GM13977 (cell line): ENCODE data around the gene DDX28.

ENCODE experiments used
- DNase-seq: peaks from one replicate; pipeline ENCODE4 v3.0.0; 2012; ENCODE audit warnings: low spot score
- CTCF ChIP-seq: IDR thresholded peaks from 2 replicates; pipeline ENCODE4 v1.5.1; 2012; ENCODE audit warnings: mild to moderate bottlenecking, control low read depth; ENCODE audit not compliant: insufficient read depth; ENCODE audit errors: extremely low read depth, missing control alignments
- in situ Hi-C: fragments of 300-500 bp; cut with MboI; formaldehyde crosslinking; loops from one replicate; pipeline ENCODE4 v1.12.0; 2022; ENCODE audit warnings: low sequenced_read_pairs, low pct_unique_long_range_greater_than_20kb, mixed read lengths, inconsistent platforms; ENCODE audit not compliant: unreplicated experiment

The DDX28 gene

GRCh38 chr16:68061396-68061795, 38.4 kb upstream of the DDX28 start:
- in situ Hi-C loops = loop anchor here (25.0 kb wide), 1 partner anchor 374 kb away; no protein-coding TSS in a partner anchor
- DNase-seq = no peak
- TF ChIP-seq CTCF = no peak

GRCh38 chr16:68059804-68060203, 36.8 kb upstream of the DDX28 start:
- in situ Hi-C loops = loop anchor here (25.0 kb wide), 1 partner anchor 373 kb away; no protein-coding TSS in a partner anchor
- TF ChIP-seq CTCF = no peak
- no peak for DNase-seq

- no peak for TF ChIP-seq CTCF
- in situ Hi-C loops = loop anchor here (25.0 kb wide), 1 partner anchor 368 kb away; no protein-coding TSS in a partner anchor
Measured at GRCh38 chr16:68055395-68055794, 32.4 kb upstream of the DDX28 start.

DNA sequence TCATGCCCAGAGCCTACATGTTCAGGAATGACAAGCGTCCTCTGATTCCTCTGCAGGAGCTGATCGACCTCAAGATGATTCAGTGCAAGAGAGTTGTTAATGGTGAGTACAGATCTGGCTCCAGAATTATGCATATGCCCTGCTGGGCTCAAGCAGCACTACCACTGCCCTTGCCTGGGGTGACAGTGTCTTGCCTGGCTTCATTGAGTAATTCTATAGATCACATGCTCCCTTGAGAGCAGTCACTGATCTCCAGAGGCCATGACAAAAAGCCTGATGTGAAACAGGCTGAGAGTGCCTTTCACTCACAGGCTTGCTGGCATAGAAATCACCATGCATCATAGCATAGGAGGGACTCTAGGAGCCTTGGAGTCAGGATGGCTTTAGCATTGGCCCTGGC, 26.4 kb upstream of the DDX28 start:
- no peak for DNase-seq
- no peak for TF ChIP-seq CTCF
- in situ Hi-C loops = no loop called here

More at GRCh38 chr16:68055395-68055794, 32.4 kb upstream of the DDX28 start:
- DNase-seq = no peak

- no peak for TF ChIP-seq CTCF
- in situ Hi-C loops = no loop called here
- no peak for DNase-seq
Measured at GRCh38 chr16:68047987-68048386, 25.0 kb upstream of the DDX28 start.

DNA sequence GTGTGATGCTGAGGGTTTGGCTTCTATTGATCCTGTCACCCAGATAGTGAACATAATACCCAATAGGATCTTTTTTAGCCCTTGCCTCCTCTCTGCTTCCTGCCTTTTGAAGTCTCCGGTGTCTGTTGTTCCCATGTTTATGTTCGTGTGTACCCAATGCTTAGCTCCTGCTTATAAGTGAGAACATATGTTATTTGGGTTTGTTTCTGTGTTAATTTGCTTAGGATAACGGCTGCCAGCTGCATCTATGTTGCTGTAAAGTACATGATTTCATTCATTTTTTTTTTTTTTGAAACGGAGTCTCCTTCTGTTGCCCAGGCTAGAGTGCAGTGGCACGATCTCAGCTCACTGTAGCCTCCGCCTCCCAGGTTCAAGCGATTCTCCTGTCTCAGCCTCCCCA, 23.1 kb upstream of the DDX28 start:
- no peak for TF ChIP-seq CTCF
- in situ Hi-C loops = no loop called here
- DNase-seq = no peak

DNA sequence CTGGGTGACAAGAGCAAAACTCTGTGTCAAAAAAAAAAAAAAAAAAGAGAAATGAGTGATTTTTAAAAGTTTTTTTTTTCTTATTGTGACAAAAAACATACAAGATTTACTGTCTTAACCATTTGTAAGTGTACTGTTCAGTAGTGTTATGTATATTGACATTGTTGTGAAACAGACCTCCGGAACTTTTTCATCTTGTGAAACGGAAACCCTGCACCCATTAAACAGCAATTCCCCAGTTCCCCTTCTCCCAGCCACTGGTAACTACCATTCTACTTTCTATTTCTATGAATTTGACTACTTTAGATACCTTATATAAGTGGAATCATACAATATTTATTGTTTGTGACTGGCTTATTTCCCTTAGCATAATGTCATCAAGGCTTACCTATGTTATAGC, 18.8 kb upstream of the DDX28 start:
- no peak for TF ChIP-seq CTCF
- in situ Hi-C loops = no loop called here
- no peak for DNase-seq
